GM10248 (cell line): ENCODE data around the gene HS3ST5.

Source experiments
- CTCF ChIA-PET: fragments of 300-600 bp; sonication (Branson Sonifier 250); formaldehyde crosslinking; extraction: SDS; loops from one replicate; lab custom pipeline; 2021; ENCODE audit warnings: antibody characterized with exemption; lab: Yijun Ruan, JAX
- POLR2A ChIA-PET: fragments of 350-650 bp; sonication (Branson Sonifier 250); formaldehyde crosslinking; extraction: SDS; loops from one replicate; lab custom pipeline; 2020; ENCODE audit warnings: antibody characterized with exemption; lab: Yijun Ruan, JAX
- DNase-seq: peaks from one replicate; pipeline ENCODE4 v3.0.0; 2012; ENCODE audit errors: extremely low spot score
- TF ChIP-seq, protein P1 (sequence below): IDR thresholded peaks from 2 replicates; pipeline ENCODE4 v1.5.1; 2012; ENCODE audit warnings: mild to moderate bottlenecking, low read depth; ENCODE audit errors: extremely low read depth, missing control alignments, control extremely low read depth

Gene HS3ST5

DNA sequence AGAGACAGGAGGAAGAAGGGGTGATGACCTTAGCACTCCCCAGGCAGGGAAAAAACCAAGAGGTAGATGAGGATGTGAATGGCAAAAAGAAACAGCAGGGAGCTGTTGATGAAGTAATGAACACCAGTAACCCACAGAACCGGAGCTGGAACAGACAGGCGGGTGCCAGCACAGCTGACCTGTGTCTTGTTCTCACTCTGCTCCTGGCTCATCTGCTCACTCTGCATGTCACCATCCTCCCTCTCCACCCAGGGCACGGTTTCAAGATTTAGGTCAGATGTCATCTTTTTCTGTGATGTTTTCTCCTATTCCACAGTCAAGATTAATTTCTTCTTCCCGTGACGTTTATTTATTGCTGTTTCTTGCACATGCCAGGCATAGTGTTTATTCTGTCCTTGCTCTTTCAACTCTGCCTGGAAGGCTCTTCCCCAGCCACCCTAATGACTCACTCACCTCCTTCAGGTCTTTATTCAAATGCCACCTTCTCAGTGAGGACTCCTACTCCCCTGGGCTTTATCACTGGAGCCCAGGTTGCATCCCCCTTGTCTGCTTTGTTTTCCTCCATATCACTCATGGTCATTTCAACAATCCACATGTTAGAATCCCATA, 207.4 kb downstream of the HS3ST5 start:
- TF ChIP-seq, protein P1, sequence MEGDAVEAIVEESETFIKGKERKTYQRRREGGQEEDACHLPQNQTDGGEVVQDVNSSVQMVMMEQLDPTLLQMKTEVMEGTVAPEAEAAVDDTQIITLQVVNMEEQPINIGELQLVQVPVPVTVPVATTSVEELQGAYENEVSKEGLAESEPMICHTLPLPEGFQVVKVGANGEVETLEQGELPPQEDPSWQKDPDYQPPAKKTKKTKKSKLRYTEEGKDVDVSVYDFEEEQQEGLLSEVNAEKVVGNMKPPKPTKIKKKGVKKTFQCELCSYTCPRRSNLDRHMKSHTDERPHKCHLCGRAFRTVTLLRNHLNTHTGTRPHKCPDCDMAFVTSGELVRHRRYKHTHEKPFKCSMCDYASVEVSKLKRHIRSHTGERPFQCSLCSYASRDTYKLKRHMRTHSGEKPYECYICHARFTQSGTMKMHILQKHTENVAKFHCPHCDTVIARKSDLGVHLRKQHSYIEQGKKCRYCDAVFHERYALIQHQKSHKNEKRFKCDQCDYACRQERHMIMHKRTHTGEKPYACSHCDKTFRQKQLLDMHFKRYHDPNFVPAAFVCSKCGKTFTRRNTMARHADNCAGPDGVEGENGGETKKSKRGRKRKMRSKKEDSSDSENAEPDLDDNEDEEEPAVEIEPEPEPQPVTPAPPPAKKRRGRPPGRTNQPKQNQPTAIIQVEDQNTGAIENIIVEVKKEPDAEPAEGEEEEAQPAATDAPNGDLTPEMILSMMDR, result no peak
- ChIA-PET POLR2A (no interaction called here), CTCF (no interaction called here)
- DNase-seq, result no peak

DNA sequence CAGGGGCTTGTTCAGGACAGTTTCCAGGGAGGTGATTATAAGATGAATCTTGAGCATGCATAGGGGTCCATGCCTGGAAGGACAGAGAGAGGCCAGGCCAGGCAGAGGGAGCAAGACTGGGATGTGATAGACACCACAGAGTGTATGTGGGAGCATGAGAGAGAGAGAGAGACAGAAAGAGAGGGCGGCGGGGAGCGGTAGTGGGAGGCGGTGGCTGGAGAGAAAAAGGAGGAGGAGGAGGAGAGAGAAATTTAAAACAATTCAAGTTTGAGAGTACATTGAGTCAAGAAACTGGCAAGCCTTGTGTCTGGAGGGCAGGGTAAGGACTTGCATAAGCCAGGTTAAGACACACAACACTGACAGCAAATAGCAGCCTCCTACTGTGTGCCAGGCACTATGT, 209.0 kb downstream of the HS3ST5 start:
- ChIA-PET CTCF (interaction anchor here (0.8 kb wide), 1 partner anchor 8 kb away, joined by 4 read pairs; no protein-coding TSS in a partner anchor), POLR2A (no interaction called here)
- no peak for DNase-seq
- TF ChIP-seq, protein P1, result no peak

DNA sequence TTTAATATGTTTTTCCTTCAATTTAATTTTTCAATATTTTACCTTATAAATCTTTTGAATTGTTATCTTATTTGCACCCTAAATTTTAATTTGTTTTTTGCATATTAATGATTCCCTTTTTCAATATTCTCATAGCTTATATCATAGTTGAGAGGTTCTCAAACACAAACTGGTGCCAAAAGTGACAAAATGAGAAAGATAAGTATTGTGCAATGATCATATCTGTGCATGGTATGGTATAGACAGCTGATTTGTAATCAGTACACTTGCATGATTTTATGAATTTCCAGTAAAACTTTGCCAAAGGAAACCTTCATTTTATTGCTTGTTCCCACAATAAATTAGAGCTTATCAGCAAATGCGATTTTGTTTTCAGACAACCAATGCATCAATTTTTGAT, 210.9 kb downstream of the HS3ST5 start:
- POLR2A ChIA-PET, result no interaction called here
- no peak for DNase-seq
- TF ChIP-seq, protein P1, result no peak
- CTCF ChIA-PET, result interaction anchor here (1.7 kb wide), 1 partner anchor 21 kb away, joined by 5 read pairs; no protein-coding TSS in a partner anchor

DNA sequence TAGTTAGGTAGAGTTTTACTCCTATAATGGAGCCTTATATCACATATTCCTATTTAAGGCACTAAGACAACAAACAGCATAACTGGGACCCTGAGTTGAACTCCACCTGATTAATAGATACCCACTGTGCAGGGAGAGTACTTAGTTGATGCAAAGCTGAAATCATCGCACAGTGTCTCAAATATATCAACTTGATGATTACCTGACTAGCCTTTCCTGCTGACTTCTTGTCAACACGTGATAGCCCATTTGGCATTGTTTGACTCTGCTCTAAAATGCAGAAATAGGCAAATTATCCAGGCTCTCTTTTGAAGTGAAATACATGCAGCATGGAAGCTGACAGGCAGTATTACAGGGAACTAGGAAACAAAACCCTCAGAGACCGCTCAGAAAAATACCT, 217.2 kb downstream of the HS3ST5 start:
- POLR2A ChIA-PET, result no interaction called here
- CTCF ChIA-PET, result interaction anchor here (0.8 to 3.5 kb wide), 4 partner anchors 9 to 19 kb away, joined by 3 to 17 read pairs (median 4); no protein-coding TSS in a partner anchor
- DNase-seq, result no peak
- TF ChIP-seq, protein P1, result no peak

DNA sequence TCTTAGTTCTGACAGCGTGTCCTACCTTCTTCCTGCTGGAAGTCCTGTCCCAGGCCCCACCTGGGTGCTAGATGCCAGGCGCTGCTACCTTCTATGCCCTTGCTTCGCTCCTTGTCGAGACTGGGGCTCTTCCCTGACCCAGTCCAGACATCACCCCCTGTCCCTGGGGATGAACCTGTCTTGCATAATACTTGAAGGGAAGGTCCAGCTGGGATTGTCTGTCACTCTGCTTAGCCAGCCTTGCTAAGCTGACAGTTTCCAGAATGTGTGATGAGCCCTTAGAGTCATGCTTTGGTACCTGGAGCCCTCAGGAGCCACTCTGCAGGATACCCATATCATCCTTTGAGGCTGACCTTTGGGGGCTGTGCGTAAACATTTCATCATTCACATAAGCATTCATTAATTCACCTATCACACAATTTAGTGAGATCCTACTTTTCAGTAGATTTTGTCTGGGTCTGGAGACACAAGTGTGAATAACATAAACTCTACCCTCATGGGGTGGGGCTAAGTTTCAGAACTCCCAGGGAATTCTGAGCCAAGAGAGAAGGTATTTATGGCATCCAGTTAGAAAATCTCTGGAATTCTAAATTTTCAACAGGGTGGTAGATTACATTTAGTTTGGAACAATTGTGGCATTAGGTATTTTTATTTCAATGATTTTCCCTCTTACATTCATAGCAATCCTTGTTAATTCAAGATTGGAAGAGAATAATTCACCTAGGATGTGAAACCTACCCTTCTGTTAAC, 220.7 kb downstream of the HS3ST5 start:
- ChIA-PET CTCF (no interaction called here), POLR2A (no interaction called here)
- TF ChIP-seq, protein P1, result no peak
- no peak for DNase-seq

DNA sequence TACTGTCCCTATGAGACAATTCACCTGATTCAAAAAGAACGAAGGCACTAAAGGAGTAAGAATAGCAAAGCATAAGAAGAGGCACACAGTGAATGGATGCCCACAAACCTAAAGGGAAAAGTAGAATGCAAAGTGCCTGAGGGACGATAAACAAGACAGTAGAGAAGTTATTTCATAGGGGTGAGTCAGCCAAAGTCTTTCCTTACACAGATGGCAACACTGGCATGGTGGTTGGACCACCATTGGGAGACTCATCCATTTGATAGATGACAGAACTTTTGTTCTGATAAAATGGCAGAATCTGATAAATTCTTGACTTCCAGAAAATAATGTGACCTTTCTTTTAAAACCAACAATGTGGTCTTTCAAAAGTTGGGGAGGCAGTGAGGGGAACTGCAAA, 223.8 kb downstream of the HS3ST5 start:
- ChIA-PET CTCF (interaction anchor here (1.9 to 2.8 kb wide), 2 partner anchors 10 to 11 kb away, joined by 5 to 16 read pairs; no protein-coding TSS in a partner anchor), POLR2A (no interaction called here)
- DNase-seq, result no peak
- TF ChIP-seq, protein P1, result no peak
